Stimulated activated naive CD4-positive, alpha-beta T cell treated with Interleukin-2 at 50 U/mL for 16 hours (primary cell): ENCODE results near the gene SSRP1.
"Not testable (repeated sequence)": the region's sequence is repeated elsewhere in the genome, so short reads cannot be mapped to it uniquely, and the experiment has no call there.

Experiments used
- DNase-seq: peaks from one replicate; lab custom pipeline; 2025; lab: John Stamatoyannopoulos, UW

Gene SSRP1

GRCh38 chr11:57300785-57301184, 34.9 kb downstream of the SSRP1 start:
- no peak for DNase-seq

GRCh38 chr11:57299150-57299737, 36.4 kb downstream of the SSRP1 start:
- DNase-seq = no peak

GRCh38 chr11:57297221-57297620, 38.5 kb downstream of the SSRP1 start:
- no peak for DNase-seq

- not testable (repeated sequence) for DNase-seq
Observed at GRCh38 chr11:57296205-57296604, 39.5 kb downstream of the SSRP1 start.

GRCh38 chr11:57294225-57295131, 41.2 kb downstream of the SSRP1 start:
- DNase-seq = no peak

GRCh38 chr11:57290288-57290687, 45.4 kb downstream of the SSRP1 start:
- DNase-seq = no peak

GRCh38 chr11:57288771-57289579, 46.7 kb downstream of the SSRP1 start:
- no peak for DNase-seq

GRCh38 chr11:57287884-57288283, 47.8 kb downstream of the SSRP1 start:
- no peak for DNase-seq

- no peak for DNase-seq
Observed at GRCh38 chr11:57283231-57283990, 52.3 kb downstream of the SSRP1 start.

- DNase-seq = not testable (repeated sequence)
Observed at GRCh38 chr11:57281546-57281945, 54.1 kb downstream of the SSRP1 start.

- no peak for DNase-seq
Observed at GRCh38 chr11:57279116-57279515, 56.6 kb downstream of the SSRP1 start.

GRCh38 chr11:57278721-57279095, 57.0 kb downstream of the SSRP1 start:
- DNase-seq = no peak

- DNase-seq = no peak
Observed at GRCh38 chr11:57277845-57278720, 57.6 kb downstream of the SSRP1 start.

- no peak for DNase-seq
Observed at GRCh38 chr11:57276971-57277675, 58.6 kb downstream of the SSRP1 start.

GRCh38 chr11:57276169-57276970, 59.3 kb downstream of the SSRP1 start:
- no peak for DNase-seq
